Neuronal stem cell (in vitro differentiated cells): ENCODE data around the gene RAD51B.

ENCODE experiments used
- DNase-seq: peaks from one replicate; pipeline ENCODE4 v3.0.0-alpha.2; 2013; ENCODE audit warnings: low spot score
- H2AFZ ChIP-seq: one replicate; pipeline ENCODE4 v1.6.1; 2013; ENCODE audit warnings: mild to moderate bottlenecking, low read length, inconsistent platforms
- H2AK5ac ChIP-seq: 2 replicates; pipeline ENCODE4 v1.6.1; 2013; ENCODE audit warnings: low read depth, mild to moderate bottlenecking, inconsistent platforms, low read length, moderate library complexity, mixed read lengths
- H2BK120ac ChIP-seq: 2 replicates; pipeline ENCODE4 v1.6.1; 2013; ENCODE audit warnings: low read depth, mild to moderate bottlenecking, inconsistent platforms, low read length, moderate library complexity, mixed read lengths
- H2BK12ac ChIP-seq: one replicate; pipeline ENCODE4 v1.6.1; 2013; ENCODE audit warnings: low read length, inconsistent platforms
- H2BK15ac ChIP-seq: 2 replicates; pipeline ENCODE4 v1.6.1; 2013; ENCODE audit warnings: mild to moderate bottlenecking, low read length, inconsistent platforms, mixed read lengths
- H2BK5ac ChIP-seq: one replicate; pipeline ENCODE4 v1.6.1; 2013; ENCODE audit warnings: inconsistent platforms, mild to moderate bottlenecking, low read length, moderate library complexity
- H3K14ac ChIP-seq: one replicate; pipeline ENCODE4 v1.6.1; 2013; ENCODE audit warnings: low read length, inconsistent platforms
- H3K18ac ChIP-seq: 2 replicates; pipeline ENCODE4 v1.6.1; 2013; ENCODE audit warnings: low read length, inconsistent platforms
- H3K23ac ChIP-seq: 2 replicates; pipeline ENCODE4 v1.6.1; 2013; ENCODE audit warnings: low read depth, mild to moderate bottlenecking, mixed read lengths, low read length, inconsistent platforms; ENCODE audit not compliant: poor library complexity
- H3K27ac ChIP-seq: replicated peaks from 3 replicates; pipeline ENCODE4 v1.5.1; 2013; ENCODE audit warnings: low read length, inconsistent platforms
- H3K27me3 ChIP-seq, 3 experiments: 2 replicates each; pipeline ENCODE4 v1.6.1; 2013; ENCODE audit warnings: low read length in 3 of 3, mild to moderate bottlenecking in 2 of 3, inconsistent platforms in 1 of 3, low read depth in 1 of 3, mixed read lengths in 1 of 3, moderate library complexity in 1 of 3; ENCODE audit not compliant: control insufficient read depth in 3 of 3, insufficient read depth in 3 of 3
- H3K36me3 ChIP-seq, 2 donors: replicated peaks in 1 of 2; 2 replicates each; pipeline ENCODE4 v1.6.1; 2013; ENCODE audit warnings: low read length in 2 of 2; ENCODE audit not compliant: control insufficient read depth in 2 of 2, insufficient read depth in 2 of 2
- H3K4ac ChIP-seq: 2 replicates; pipeline ENCODE4 v1.6.1; 2013; ENCODE audit warnings: inconsistent platforms, mild to moderate bottlenecking, low read length, moderate library complexity
- H3K4me1 ChIP-seq, 2 donors: 1 replicate in 1 of 2; 2 replicates in 1 of 2; pipeline ENCODE4 v1.6.1; 2013; ENCODE audit warnings: low read length in 2 of 2, low read depth in 1 of 2; ENCODE audit not compliant: control insufficient read depth in 2 of 2, insufficient read depth in 1 of 2
- H3K4me2 ChIP-seq: one replicate; pipeline ENCODE4 v1.6.1; 2013; ENCODE audit warnings: mild to moderate bottlenecking, low read length, inconsistent platforms; ENCODE audit not compliant: insufficient read depth, poor library complexity, severe bottlenecking
- H3K4me3 ChIP-seq, 2 donors: 2 replicates each; pipeline ENCODE4 v1.5.1; 2013; ENCODE audit warnings: low read length in 2 of 2, mild to moderate bottlenecking in 2 of 2, inconsistent platforms in 1 of 2, moderate library complexity in 1 of 2
- H3K79me1 ChIP-seq: one replicate; pipeline ENCODE4 v1.6.1; 2013; ENCODE audit warnings: low read depth, mild to moderate bottlenecking, inconsistent platforms, low read length, moderate library complexity
- H3K9ac ChIP-seq: one replicate; pipeline ENCODE4 v1.6.1; 2013; ENCODE audit warnings: mild to moderate bottlenecking, low read depth, low read length, inconsistent platforms; ENCODE audit not compliant: poor library complexity
- H3K9me3 ChIP-seq, 2 donors: replicated peaks in 1 of 2; 2 replicates each; pipeline versions ENCODE3 to v1.6.1; 2013; ENCODE audit warnings: low read length in 2 of 2, mild to moderate bottlenecking in 2 of 2, inconsistent platforms in 1 of 2, low read depth in 1 of 2, mixed read lengths in 1 of 2, moderate library complexity in 1 of 2; ENCODE audit not compliant: control insufficient read depth in 2 of 2, insufficient read depth in 1 of 2
- H4K8ac ChIP-seq: one replicate; pipeline ENCODE4 v1.6.1; 2013; ENCODE audit warnings: low read depth, mild to moderate bottlenecking, inconsistent platforms, low read length, moderate library complexity
- H4K91ac ChIP-seq: one replicate; pipeline ENCODE4 v1.6.1; 2013; ENCODE audit warnings: low read length, low read depth, mild to moderate bottlenecking, inconsistent platforms; ENCODE audit not compliant: poor library complexity
- whole genome bisulfite sequencing, 2 donors: extraction: QIAGEN DNeasy Blood & Tissue Kit; methylation state at CpG; one replicate each; pipeline ENCODE4 v1.1.7; 2013; ENCODE audit warnings: missing lambda C conversion rate in 2 of 2, mixed read lengths in 1 of 2; ENCODE audit not compliant: insufficient read length in 2 of 2, insufficient replicate concordance in 1 of 2; ENCODE audit errors: extremely low coverage in 2 of 2; 5-methylcytosine and 5-hydroxymethylcytosine counted together

RAD51B gene

DNA sequence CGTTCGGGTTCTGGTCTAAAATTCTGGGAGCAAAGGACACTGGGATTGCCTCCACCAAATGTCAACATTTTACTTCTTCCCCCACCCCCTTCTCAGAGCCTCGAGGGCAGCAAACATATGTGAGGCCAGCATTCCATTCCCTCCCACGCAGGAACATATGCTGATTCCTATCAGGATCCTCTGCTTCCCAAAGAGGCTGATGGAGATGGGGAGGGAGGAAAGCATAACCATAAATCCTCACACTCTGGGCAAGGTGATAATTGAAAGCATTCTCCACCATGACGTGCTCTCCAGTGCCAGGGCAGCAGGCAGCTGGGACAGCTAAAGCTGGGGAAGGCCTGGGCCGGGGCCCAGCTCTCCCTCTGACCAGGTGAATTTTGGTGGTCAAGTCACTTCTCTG is 578.2 kb downstream of the RAD51B start:
- Histone ChIP-seq H2BK12ac (peak overlapping the region; percentile 93), H3K23ac (no peak overlapping the region), H3K4me3 (no peak overlapping the region), H2BK15ac (peak overlapping the region; percentile 61), H3K4me1 (peaks cover 34 to 59% of the 10 kb centered on the region in 2 donors), H2AFZ (no peak overlapping the region), H4K8ac (no peak overlapping the region), H3K14ac (no peak overlapping the region), H3K9ac (no peak overlapping the region), H3K4me2 (no peak overlapping the region), H2BK120ac (peak overlapping the region; percentile 33), H2AK5ac (no peak overlapping the region), H3K79me1 (no peaks in the 10 kb centered on the region), H3K9me3 (no peaks in the 10 kb centered on the region), H2BK5ac (peak overlapping the region; percentile 2), H3K36me3 (no peaks in the 10 kb centered on the region), H3K27me3 (no peaks in the 10 kb centered on the region), H3K18ac (peak overlapping the region; percentile 78), H3K4ac (no peak overlapping the region), H3K27ac (no peak overlapping the region), H4K91ac (peak overlapping the region; percentile 25)
- no peak for DNase-seq
- WGBS, 2 donors = no CpG with 5 or more reads among the region's 6 CpGs

DNA sequence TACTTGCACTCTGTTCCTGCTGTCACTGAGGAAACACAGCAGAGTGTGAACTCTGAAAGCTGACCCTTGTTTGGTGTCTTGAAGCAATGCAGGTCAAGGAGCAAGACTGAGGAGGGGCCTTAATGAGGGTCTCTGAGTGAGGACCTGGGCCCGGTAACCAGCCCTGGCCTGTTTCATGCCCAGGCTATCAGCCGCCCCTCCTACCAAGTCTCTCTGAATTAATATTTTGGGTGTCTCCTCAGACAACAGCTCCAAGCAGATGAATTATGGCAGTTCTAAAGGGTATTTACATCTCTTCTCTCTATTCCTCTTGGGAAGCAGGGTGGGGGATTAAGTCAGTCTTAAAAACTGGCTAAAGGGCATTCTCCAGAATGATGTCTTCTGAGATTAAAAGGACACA is 578.8 kb downstream of the RAD51B start:
- Histone ChIP-seq H2AK5ac (no peak overlapping the region), H3K23ac (no peak overlapping the region), H2BK120ac (no peak overlapping the region), H3K79me1 (no peaks in the 10 kb centered on the region), H3K18ac (no peak overlapping the region), H3K14ac (no peak overlapping the region), H2BK12ac (no peak overlapping the region), H3K36me3 (no peaks in the 10 kb centered on the region), H3K4ac (no peak overlapping the region), H4K91ac (no peak overlapping the region), H2BK5ac (no peak overlapping the region), H4K8ac (no peak overlapping the region), H3K4me3 (no peak overlapping the region), H3K9ac (no peak overlapping the region), H3K4me1 (peaks cover 35 to 54% of the 10 kb centered on the region in 2 donors), H2AFZ (no peak overlapping the region), H3K4me2 (no peak overlapping the region), H3K9me3 (no peaks in the 10 kb centered on the region), H3K27ac (no peak overlapping the region), H2BK15ac (no peak overlapping the region), H3K27me3 (no peaks in the 10 kb centered on the region)
- no peak for DNase-seq
- WGBS, 2 donors = no CpG with 5 or more reads among the region's 2 CpGs

DNA sequence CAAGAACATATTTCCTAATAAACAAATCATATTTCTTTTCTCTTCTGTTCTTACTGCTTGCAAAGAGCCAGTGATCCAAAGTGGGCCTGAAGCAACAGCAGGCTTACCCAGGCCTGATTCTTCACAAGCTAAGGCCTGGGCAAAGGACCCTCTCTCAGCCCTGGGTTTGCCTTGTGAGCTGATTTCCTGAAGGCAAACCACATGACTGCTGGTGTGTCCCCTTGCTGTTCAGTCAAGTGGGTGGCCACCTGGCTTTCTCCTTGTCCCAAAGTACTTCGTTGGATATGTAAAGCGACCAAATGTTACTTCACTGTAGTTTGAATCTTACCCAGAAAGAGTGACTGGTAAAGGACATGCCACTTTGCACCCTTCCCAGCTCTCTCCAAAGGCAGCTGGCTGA is 580.4 kb downstream of the RAD51B start:
- peaks cover 25 to 38% of the 10 kb centered on the region in 2 donors for H3K4me1 ChIP-seq

DNA sequence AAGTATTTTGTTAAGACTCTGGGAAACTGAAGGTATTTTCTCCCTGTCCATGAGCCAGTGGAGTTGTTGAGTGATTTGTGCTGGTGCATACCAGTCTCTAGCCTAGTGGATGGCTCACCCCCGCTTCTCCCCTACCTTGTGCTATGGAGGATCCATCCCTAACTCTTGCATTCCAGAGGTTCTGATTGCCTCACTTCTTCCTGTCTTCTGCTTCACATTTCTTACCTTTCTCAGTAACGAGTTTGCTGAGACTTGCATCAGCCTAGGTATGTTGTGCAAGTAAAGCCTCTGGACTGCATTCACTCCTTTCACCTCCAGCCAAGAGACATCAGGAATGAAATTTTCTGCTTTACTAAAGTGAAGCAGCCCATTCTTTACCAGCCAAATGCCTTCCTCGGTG is 581.7 kb downstream of the RAD51B start:
- H2AK5ac ChIP-seq = no peak overlapping the region
- no peak overlapping the region for H4K8ac ChIP-seq
- no peak overlapping the region for H3K4me2 ChIP-seq
- peaks cover 23 to 29% of the 10 kb centered on the region in 2 donors for H3K4me1 ChIP-seq
- no peaks in the 10 kb centered on the region for H3K27me3 ChIP-seq
- WGBS, 2 donors = no CpG with 5 or more reads among the region's 3 CpGs
- H3K23ac ChIP-seq = no peak overlapping the region
- no peak overlapping the region for H3K9ac ChIP-seq
- H2BK12ac ChIP-seq = no peak overlapping the region
- H3K36me3 ChIP-seq = no peaks in the 10 kb centered on the region
- no peak overlapping the region for H2BK5ac ChIP-seq
- H3K4ac ChIP-seq = no peak overlapping the region
- H3K4me3 ChIP-seq = no peak overlapping the region
- H2BK15ac ChIP-seq = no peak overlapping the region
- H4K91ac ChIP-seq = no peak overlapping the region
- no peaks in the 10 kb centered on the region for H3K9me3 ChIP-seq
- DNase-seq = no peak
- H3K18ac ChIP-seq = no peak overlapping the region
- H3K14ac ChIP-seq = no peak overlapping the region
- no peak overlapping the region for H2BK120ac ChIP-seq
- H2AFZ ChIP-seq = no peak overlapping the region
- no peaks in the 10 kb centered on the region for H3K79me1 ChIP-seq
- no peak overlapping the region for H3K27ac ChIP-seq

More for the DNA sequence above, 580.4 kb downstream of the RAD51B start:
- Histone ChIP-seq H3K14ac (no peak overlapping the region), H3K4ac (no peak overlapping the region), H3K27ac (no peak overlapping the region), H3K79me1 (no peaks in the 10 kb centered on the region), H3K36me3 (no peaks in the 10 kb centered on the region), H2BK15ac (no peak overlapping the region), H3K18ac (peak overlapping the region; percentile 20), H3K4me3 (no peak overlapping the region), H3K9ac (no peak overlapping the region), H2BK120ac (no peak overlapping the region), H2BK12ac (no peak overlapping the region), H2AFZ (no peak overlapping the region), H3K23ac (no peak overlapping the region), H4K8ac (no peak overlapping the region), H3K4me2 (no peak overlapping the region), H3K9me3 (no peaks in the 10 kb centered on the region), H3K27me3 (no peaks in the 10 kb centered on the region), H4K91ac (no peak overlapping the region), H2AK5ac (no peak overlapping the region), H2BK5ac (no peak overlapping the region)
- WGBS, 2 donors = no CpG with 5 or more reads among the region's 2 CpGs
- no peak for DNase-seq
